ENCODE measurements around the gene SVEP1. TPM values are rescaled to one million over a fixed set of nuclear protein-coding genes. Genes with fewer than 3 reads are reported as not detected.

SVEP1 gene
- total RNA-seq, 1 donor from 2014 or later, result 7.9 TPM

DNA sequence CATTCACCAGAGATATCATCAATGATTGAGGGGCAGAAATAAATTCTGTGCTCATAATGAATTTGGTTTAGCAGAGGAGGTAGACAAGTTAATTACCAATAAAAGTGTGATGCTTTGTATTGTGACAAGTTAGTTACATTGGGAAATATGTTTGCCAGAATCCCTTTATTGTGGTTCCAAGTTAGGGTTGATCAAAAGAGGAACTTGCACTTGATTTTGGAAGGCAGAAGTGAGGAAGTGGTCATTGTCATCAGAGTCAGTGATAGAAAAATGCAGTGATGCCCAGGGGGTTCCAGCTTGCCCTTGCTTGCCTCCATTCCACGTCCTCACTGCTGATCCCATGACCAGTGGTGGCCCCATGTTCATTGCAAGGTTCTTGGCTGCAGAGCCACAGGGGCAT lies 69.7 kb downstream of the SVEP1 start:
- H3K27me3 Mint-ChIP-seq, result peaks cover 9% of the 10 kb centered on the region
- no peaks in the 10 kb centered on the region for H3K9me3 Mint-ChIP-seq
- no peaks in the 10 kb centered on the region for H3K36me3 Mint-ChIP-seq
- no peak for DNase-seq (ENCODE audit: extremely low spot score, unreplicated experiment)
- no peaks in the 10 kb centered on the region for H3K4me1 Mint-ChIP-seq (ENCODE audit: unreplicated experiment)
- H3K27ac Mint-ChIP-seq, result no peak overlapping the region
- TF ChIP-seq, protein P1, sequence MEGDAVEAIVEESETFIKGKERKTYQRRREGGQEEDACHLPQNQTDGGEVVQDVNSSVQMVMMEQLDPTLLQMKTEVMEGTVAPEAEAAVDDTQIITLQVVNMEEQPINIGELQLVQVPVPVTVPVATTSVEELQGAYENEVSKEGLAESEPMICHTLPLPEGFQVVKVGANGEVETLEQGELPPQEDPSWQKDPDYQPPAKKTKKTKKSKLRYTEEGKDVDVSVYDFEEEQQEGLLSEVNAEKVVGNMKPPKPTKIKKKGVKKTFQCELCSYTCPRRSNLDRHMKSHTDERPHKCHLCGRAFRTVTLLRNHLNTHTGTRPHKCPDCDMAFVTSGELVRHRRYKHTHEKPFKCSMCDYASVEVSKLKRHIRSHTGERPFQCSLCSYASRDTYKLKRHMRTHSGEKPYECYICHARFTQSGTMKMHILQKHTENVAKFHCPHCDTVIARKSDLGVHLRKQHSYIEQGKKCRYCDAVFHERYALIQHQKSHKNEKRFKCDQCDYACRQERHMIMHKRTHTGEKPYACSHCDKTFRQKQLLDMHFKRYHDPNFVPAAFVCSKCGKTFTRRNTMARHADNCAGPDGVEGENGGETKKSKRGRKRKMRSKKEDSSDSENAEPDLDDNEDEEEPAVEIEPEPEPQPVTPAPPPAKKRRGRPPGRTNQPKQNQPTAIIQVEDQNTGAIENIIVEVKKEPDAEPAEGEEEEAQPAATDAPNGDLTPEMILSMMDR (conservative IDR thresholded peaks at IDR 0.05), result no peak
- no peak overlapping the region for H3K4me3 Mint-ChIP-seq

- Mint-ChIP-seq H3K9me3 (no peaks in the 10 kb centered on the region), H3K4me3 (no peak overlapping the region), H3K4me1 (ENCODE audit: unreplicated experiment) (no peaks in the 10 kb centered on the region), H3K36me3 (no peaks in the 10 kb centered on the region), H3K27me3 (peaks cover 9% of the 10 kb centered on the region), H3K27ac (no peak overlapping the region)
- DNase-seq (ENCODE audit: extremely low spot score, unreplicated experiment), result no peak
- TF ChIP-seq, protein P1 (conservative IDR thresholded peaks at IDR 0.05), result no peak
Observed at GRCh38 chr9:110502842-110503241, 76.7 kb downstream of the SVEP1 start.

GRCh38 chr9:110499608-110500007 lies 79.9 kb downstream of the SVEP1 start:
- DNase-seq (ENCODE audit: extremely low spot score, unreplicated experiment), result no peak
- Mint-ChIP-seq H3K27me3 (peaks cover 5% of the 10 kb centered on the region), H3K4me3 (no peak overlapping the region), H3K27ac (no peak overlapping the region), H3K36me3 (no peaks in the 10 kb centered on the region), H3K9me3 (no peaks in the 10 kb centered on the region), H3K4me1 (ENCODE audit: unreplicated experiment) (no peaks in the 10 kb centered on the region)
- TF ChIP-seq, protein P1 (conservative IDR thresholded peaks at IDR 0.05), result no peak

- DNase-seq (ENCODE audit: extremely low spot score, unreplicated experiment), result no peak
- Mint-ChIP-seq H3K27ac (no peak overlapping the region), H3K27me3 (no peaks in the 10 kb centered on the region), H3K4me1 (ENCODE audit: unreplicated experiment) (no peaks in the 10 kb centered on the region), H3K4me3 (no peak overlapping the region), H3K9me3 (peaks cover 5% of the 10 kb centered on the region), H3K36me3 (no peaks in the 10 kb centered on the region)
- TF ChIP-seq, protein P1 (conservative IDR thresholded peaks at IDR 0.05), result no peak
Observed at GRCh38 chr9:110487196-110487595, 92.3 kb downstream of the SVEP1 start.

DNA sequence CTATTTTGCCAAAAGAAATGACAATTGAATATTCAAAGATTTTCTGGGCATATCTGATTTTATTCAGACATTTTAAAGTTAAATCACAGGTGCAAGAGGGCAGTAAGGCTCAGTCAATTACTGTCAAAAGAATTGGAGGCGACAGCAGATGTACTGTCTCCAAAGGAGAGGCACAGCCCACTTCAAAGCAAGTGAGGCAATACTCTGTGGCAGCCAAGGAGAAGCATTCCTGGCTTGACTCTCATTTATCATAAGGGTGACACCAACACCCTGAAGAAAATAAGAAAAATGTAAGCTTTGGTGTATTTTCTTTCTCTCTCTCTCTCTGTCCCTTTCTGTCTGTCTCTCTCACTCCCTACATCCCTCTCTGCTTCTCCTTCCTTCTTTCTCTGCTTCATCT lies 93.3 kb downstream of the SVEP1 start:
- no peaks in the 10 kb centered on the region for H3K36me3 Mint-ChIP-seq
- H3K4me3 Mint-ChIP-seq, result no peak overlapping the region
- peaks cover 5% of the 10 kb centered on the region for H3K9me3 Mint-ChIP-seq
- no peaks in the 10 kb centered on the region for H3K27me3 Mint-ChIP-seq
- no peak for DNase-seq (ENCODE audit: extremely low spot score, unreplicated experiment)
- H3K27ac Mint-ChIP-seq, result no peak overlapping the region
- no peaks in the 10 kb centered on the region for H3K4me1 Mint-ChIP-seq (ENCODE audit: unreplicated experiment)
- TF ChIP-seq, protein P1 (conservative IDR thresholded peaks at IDR 0.05), result no peak

DNA sequence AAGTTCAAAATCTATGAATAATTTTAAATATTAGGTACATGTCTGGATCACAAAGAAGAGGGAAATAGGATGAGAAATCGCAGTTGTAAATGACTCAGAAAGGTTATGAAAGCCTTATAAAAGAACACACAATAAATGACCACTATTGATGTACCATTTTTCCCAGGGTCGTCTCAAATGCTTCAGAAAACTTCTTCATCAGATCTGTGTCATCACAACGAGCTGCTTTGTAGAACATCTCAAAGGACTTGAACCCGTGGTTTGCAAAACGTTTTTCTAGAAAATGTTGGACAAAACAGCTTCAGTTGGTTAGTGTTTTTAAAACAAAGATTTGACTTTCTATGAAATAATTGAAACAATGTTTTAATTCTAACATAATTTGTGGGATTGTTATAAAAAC lies 100.1 kb downstream of the SVEP1 start:
- Mint-ChIP-seq H3K27ac (no peak overlapping the region), H3K36me3 (no peaks in the 10 kb centered on the region), H3K4me3 (no peak overlapping the region), H3K9me3 (peaks cover 5% of the 10 kb centered on the region), H3K4me1 (ENCODE audit: unreplicated experiment) (no peaks in the 10 kb centered on the region), H3K27me3 (no peaks in the 10 kb centered on the region)
- no peak for DNase-seq (ENCODE audit: extremely low spot score, unreplicated experiment)
- TF ChIP-seq, protein P1 (conservative IDR thresholded peaks at IDR 0.05), result no peak

All from type B pancreatic cell (in vitro differentiated cells).